ENCODE data around the gene SCAP.

The SCAP gene

DNA sequence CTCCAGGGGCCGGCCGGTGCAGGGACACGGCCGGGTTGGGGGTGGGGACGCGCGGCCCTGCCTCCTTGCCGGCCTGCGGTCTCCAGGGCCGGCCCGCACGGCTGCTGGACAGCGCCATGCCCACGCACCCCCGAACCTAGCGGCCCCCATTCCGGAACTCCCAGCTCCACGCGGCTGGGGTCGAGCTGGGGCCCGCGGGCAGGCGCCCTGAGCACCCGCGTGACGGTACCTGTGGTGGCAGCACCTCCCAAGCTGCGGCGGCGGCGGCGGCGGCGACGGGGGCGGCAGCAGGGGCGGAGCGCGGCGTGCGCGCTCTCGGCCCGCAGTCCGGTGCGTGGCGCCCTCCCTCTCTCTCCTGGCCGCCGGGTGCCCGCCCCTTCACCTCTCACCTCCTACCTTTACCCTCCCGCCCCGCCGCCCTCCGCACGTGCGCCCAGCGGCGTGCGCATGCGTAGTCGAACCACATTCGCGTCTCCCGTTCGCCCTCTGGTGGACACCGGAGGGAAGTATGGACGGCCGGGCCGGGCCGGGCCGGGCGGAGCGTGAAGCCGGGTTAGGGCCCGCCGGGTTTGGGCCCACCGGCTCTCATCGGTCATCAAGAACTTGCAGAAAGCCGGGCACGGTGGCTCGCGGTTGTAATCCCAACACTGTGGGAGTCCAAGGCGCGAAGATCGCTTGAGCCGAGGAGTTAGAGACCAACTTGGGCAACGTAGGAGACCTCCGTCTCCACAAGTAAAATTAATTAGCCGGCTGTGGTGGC lies at the start of gene SCAP:
SCAP (minus strand) TSS at position 372 of the 760 bp plus-strand sequence. CDS start 32,948 bp downstream, outside the sequence.
- TF ChIP-seq CTCF (conservative IDR thresholded peaks at IDR 0.05; ENCODE audit: low read depth, low read length), result peak; percentile 77
- DNase-seq (ENCODE audit: low read depth), result peak; percentile 22
- H3K4me3 ChIP-seq (ENCODE audit: low read length), result peak within 1 kb of the TSS; percentile 87

- H3K4me3 ChIP-seq (ENCODE audit: low read length), result no peak overlapping the region
- TF ChIP-seq CTCF (conservative IDR thresholded peaks at IDR 0.05; ENCODE audit: low read depth, low read length), result no peak
- DNase-seq (ENCODE audit: low read depth), result no peak
These were observed 47.8 kb upstream of the SCAP start for GRCh38 chr3:47523310-47524073.

GRCh38 chr3:47522082-47522987 lies 46.6 kb upstream of the SCAP start:
- peak; percentile 91 for TF ChIP-seq CTCF (conservative IDR thresholded peaks at IDR 0.05; ENCODE audit: low read depth, low read length)
- DNase-seq (ENCODE audit: low read depth), result peak; percentile 55
- H3K4me3 ChIP-seq (ENCODE audit: low read length), result no peak overlapping the region

DNA sequence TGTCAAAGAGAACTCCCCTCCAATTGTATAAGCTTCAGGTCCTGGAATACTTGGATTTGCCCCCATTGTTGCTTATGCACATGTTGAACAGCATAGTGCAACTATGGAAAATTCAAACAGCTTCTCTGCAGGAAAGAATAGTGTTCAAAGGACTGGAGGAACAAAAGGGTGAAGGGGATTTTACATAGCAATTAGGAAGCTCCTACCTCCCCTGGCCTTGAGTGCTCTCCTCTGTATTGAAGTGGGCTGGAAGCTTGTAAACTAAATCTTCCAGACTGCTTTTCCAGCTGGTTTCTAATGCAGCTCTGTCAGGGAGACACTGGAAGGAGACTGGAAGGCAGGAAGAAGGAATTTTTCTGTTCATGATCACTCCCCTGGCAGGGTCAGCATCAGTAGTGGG lies 45.0 kb upstream of the SCAP start:
- DNase-seq (ENCODE audit: low read depth), result no peak
- no peak for TF ChIP-seq CTCF (conservative IDR thresholded peaks at IDR 0.05; ENCODE audit: low read depth, low read length)
- no peak overlapping the region for H3K4me3 ChIP-seq (ENCODE audit: low read length)

GRCh38 chr3:47517937-47518336 lies 42.2 kb upstream of the SCAP start:
- DNase-seq (ENCODE audit: low read depth), result no peak
- no peak overlapping the region for H3K4me3 ChIP-seq (ENCODE audit: low read length)
- TF ChIP-seq CTCF (conservative IDR thresholded peaks at IDR 0.05; ENCODE audit: low read depth, low read length), result no peak

DNA sequence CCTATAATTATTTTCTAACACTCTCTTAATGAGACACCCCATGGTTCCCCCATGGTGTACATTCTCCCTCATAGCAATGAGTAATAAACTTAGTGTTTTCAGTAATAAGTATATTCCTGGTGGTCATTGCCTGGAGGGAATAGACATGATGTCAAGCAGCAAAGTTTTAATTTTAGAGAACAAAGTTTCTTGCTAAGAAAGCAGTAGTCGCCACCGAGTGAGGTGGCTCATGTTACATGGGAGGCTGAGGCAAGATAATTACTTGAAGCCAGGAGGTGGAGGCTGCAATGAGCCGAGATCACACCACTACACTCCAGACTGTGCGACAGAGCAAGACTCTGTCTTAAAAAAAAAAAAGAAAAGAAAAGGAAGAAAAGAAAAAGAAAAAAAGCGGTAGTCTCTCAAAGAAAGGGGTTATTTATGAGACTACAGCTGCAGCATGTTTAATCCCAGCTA lies 40.2 kb upstream of the SCAP start:
- DNase-seq (ENCODE audit: low read depth), result no peak
- no peak for TF ChIP-seq CTCF (conservative IDR thresholded peaks at IDR 0.05; ENCODE audit: low read depth, low read length)
- H3K4me3 ChIP-seq (ENCODE audit: low read length), result no peak overlapping the region

Measured in retinal pigment epithelial cell (primary cell).